H9 (cell line): ENCODE results near the gene RAB3C. TPM values are rescaled to one million over a fixed set of nuclear protein-coding genes. Genes with fewer than 3 reads are reported as not detected.

ENCODE experiments used
- DNase-seq: peaks from one replicate; pipeline ENCODE4 v3.0.0-alpha.2; 2017
- H2AFZ ChIP-seq: one replicate; pipeline ENCODE4 v1.6.1; 2013; ENCODE audit warnings: mild to moderate bottlenecking, low read length, control low read depth, moderate library complexity
- H2AK5ac ChIP-seq: 2 replicates; pipeline ENCODE4 v1.6.1; 2013; ENCODE audit warnings: low read length, control low read depth, mixed read lengths; ENCODE audit not compliant: insufficient read length
- H2BK120ac ChIP-seq: one replicate; pipeline ENCODE4 v1.6.1; 2013; ENCODE audit warnings: low read depth, mild to moderate bottlenecking, low read length, control low read depth, inconsistent platforms; ENCODE audit not compliant: poor library complexity, severe bottlenecking
- H2BK12ac ChIP-seq: 2 replicates; pipeline ENCODE4 v1.6.1; 2013; ENCODE audit warnings: low read length, control low read depth, mixed read lengths, low read depth; ENCODE audit not compliant: insufficient read length
- H2BK15ac ChIP-seq: 2 replicates; pipeline ENCODE4 v1.6.1; 2013; ENCODE audit warnings: low read depth, low read length, control low read depth
- H2BK20ac ChIP-seq: one replicate; pipeline ENCODE4 v1.6.1; 2013; ENCODE audit warnings: low read depth, mild to moderate bottlenecking, low read length, control low read depth, inconsistent platforms; ENCODE audit not compliant: poor library complexity, severe bottlenecking
- H2BK5ac ChIP-seq: 2 replicates; pipeline ENCODE4 v1.6.1; 2013; ENCODE audit warnings: low read length, control low read depth, mixed read lengths; ENCODE audit not compliant: insufficient read length
- H3K14ac ChIP-seq: 2 replicates; pipeline ENCODE4 v1.6.1; 2013; ENCODE audit warnings: low read length, control low read depth; ENCODE audit not compliant: insufficient read depth
- H3K18ac ChIP-seq: 2 replicates; pipeline ENCODE4 v1.6.1; 2013; ENCODE audit warnings: low read depth, mild to moderate bottlenecking, mixed read lengths, low read length, control low read depth; ENCODE audit not compliant: insufficient read length
- H3K23ac ChIP-seq: 2 replicates; pipeline ENCODE4 v1.6.1; 2013; ENCODE audit warnings: low read length, control low read depth, mixed read lengths, low read depth; ENCODE audit not compliant: insufficient read length
- H3K23me2 ChIP-seq: 2 replicates; pipeline ENCODE4 v1.6.1; 2013; ENCODE audit warnings: low read depth, mild to moderate bottlenecking, mixed read lengths, low read length, control low read depth; ENCODE audit not compliant: insufficient read length, poor library complexity, severe bottlenecking
- H3K27ac ChIP-seq: 2 replicates; pipeline ENCODE4 v1.5.1; 2013; ENCODE audit warnings: low read length, control low read depth, mixed read lengths, low read depth; ENCODE audit not compliant: insufficient read length
- H3K27me3 ChIP-seq: 2 replicates; pipeline ENCODE4 v1.6.1; 2013; ENCODE audit warnings: low read length, control low read depth, inconsistent platforms; ENCODE audit not compliant: insufficient read depth
- H3K4ac ChIP-seq: 2 replicates; pipeline ENCODE4 v1.6.1; 2013; ENCODE audit warnings: low read depth, mild to moderate bottlenecking, control low read depth, inconsistent platforms, low read length, moderate library complexity
- H3K4me1 ChIP-seq: 2 replicates; pipeline ENCODE4 v1.6.1; 2013; ENCODE audit warnings: low read length, control low read depth, inconsistent platforms; ENCODE audit not compliant: insufficient read depth
- H3K4me2 ChIP-seq: 2 replicates; pipeline ENCODE4 v1.6.1; 2013; ENCODE audit warnings: low read length, control low read depth, mixed read lengths; ENCODE audit not compliant: insufficient read length, insufficient read depth
- H3K56ac ChIP-seq: 2 replicates; pipeline ENCODE4 v1.6.1; 2013; ENCODE audit warnings: low read depth, mild to moderate bottlenecking, mixed read lengths, low read length, control low read depth; ENCODE audit not compliant: insufficient read length
- H3K79me1 ChIP-seq: 2 replicates; pipeline ENCODE4 v1.6.1; 2013; ENCODE audit warnings: low read depth, mild to moderate bottlenecking, moderate library complexity, low read length, control low read depth, inconsistent platforms; ENCODE audit not compliant: insufficient read depth, poor library complexity, severe bottlenecking
- H3K79me2 ChIP-seq: 2 replicates; pipeline ENCODE4 v1.6.1; 2013; ENCODE audit warnings: low read length, control low read depth, inconsistent platforms; ENCODE audit not compliant: insufficient read depth
- H3K9ac ChIP-seq: 2 replicates; pipeline ENCODE4 v1.6.1; 2013; ENCODE audit warnings: low read length, control low read depth, mixed read lengths; ENCODE audit not compliant: insufficient read length; ENCODE audit errors: extremely low read depth
- H3K9me3 ChIP-seq: one replicate; pipeline ENCODE4 v1.6.1; 2013; ENCODE audit warnings: low read depth, low read length, inconsistent platforms; ENCODE audit not compliant: control insufficient read depth
- H3T11ph ChIP-seq: one replicate; pipeline ENCODE4 v1.6.1; 2013; ENCODE audit warnings: mild to moderate bottlenecking, low read length, control low read depth, inconsistent platforms
- H4K20me1 ChIP-seq: one replicate; pipeline ENCODE4 v1.6.1; 2013; ENCODE audit not compliant: control insufficient read depth, insufficient read length, insufficient read depth
- H4K5ac ChIP-seq: 2 replicates; pipeline ENCODE4 v1.6.1; 2013; ENCODE audit warnings: low read depth, mild to moderate bottlenecking, mixed read lengths, low read length, control low read depth; ENCODE audit not compliant: insufficient read length
- H4K8ac ChIP-seq: replicated peaks from 2 replicates; pipeline ENCODE4 v1.6.1; 2013; ENCODE audit warnings: low read length, control low read depth, mixed read lengths, low read depth; ENCODE audit not compliant: insufficient read length
- H4K91ac ChIP-seq: 2 replicates; pipeline ENCODE4 v1.6.1; 2013; ENCODE audit warnings: low read depth, mild to moderate bottlenecking, moderate library complexity, mixed read lengths, low read length, control low read depth; ENCODE audit not compliant: insufficient read length
- H3K27ac Mint-ChIP-seq, 3 experiments: 2 replicates in 2 of 3; 3 replicates in 1 of 3; pipeline ENCODE4 v1.8.0; 2020 to 2021; ENCODE audit warnings: mixed read lengths in 3 of 3, mild to moderate bottlenecking in 1 of 3, moderate library complexity in 1 of 3
- H3K27me3 Mint-ChIP-seq: 2 replicates; pipeline ENCODE4 v1.8.0; 2021; ENCODE audit warnings: low read depth, mild to moderate bottlenecking, moderate library complexity, mixed read lengths
- H3K36me3 Mint-ChIP-seq, 3 experiments: 2 replicates in 2 of 3; 3 replicates in 1 of 3; pipeline ENCODE4 v1.8.0; 2020 to 2021; ENCODE audit warnings: low read depth in 3 of 3, mixed read lengths in 3 of 3; ENCODE audit not compliant: insufficient read depth in 1 of 3
- H3K4me1 Mint-ChIP-seq, 2 experiments: 2 replicates each; pipeline ENCODE4 v1.8.0; 2020; ENCODE audit warnings: mixed read lengths in 2 of 2
- H3K4me3 Mint-ChIP-seq, 2 experiments: 2 replicates in 1 of 2; 3 replicates in 1 of 2; pipeline ENCODE4 v1.8.0; 2020 to 2021; ENCODE audit warnings: mild to moderate bottlenecking in 2 of 2, mixed read lengths in 2 of 2, moderate library complexity in 1 of 2
- H3K9me3 Mint-ChIP-seq, 2 experiments: 2 replicates in 1 of 2; 3 replicates in 1 of 2; pipeline ENCODE4 v1.8.0; 2020; ENCODE audit warnings: mild to moderate bottlenecking in 2 of 2, mixed read lengths in 2 of 2, moderate library complexity in 1 of 2
- WGBS: extraction: QIAGEN DNeasy Blood & Tissue Kit; methylation state at CpG from one replicate; pipeline ENCODE4 v1.1.7; 2013; ENCODE audit warnings: missing lambda C conversion rate, low lambda C conversion rate, mixed read lengths; ENCODE audit not compliant: insufficient read length; ENCODE audit errors: extremely low coverage; 5-methylcytosine and 5-hydroxymethylcytosine counted together
- total RNA-seq: library from RNA; stranded (reverse); gene quantifications from 2 replicates; pipeline ENCODE4 v1.2.1, GENCODE V29; 2021
- TF ChIP-seq, protein P1 (sequence below): fragments of 200-600 bp; sonication (generic); conservative IDR thresholded peaks from 3 replicates; pipeline ENCODE4 v1.8.0; 2021; ENCODE audit warnings: antibody characterized with exemption, mild to moderate bottlenecking

RAB3C gene
- total RNA-seq, 1 experiment from 2014 or later = 16.3 TPM

DNA sequence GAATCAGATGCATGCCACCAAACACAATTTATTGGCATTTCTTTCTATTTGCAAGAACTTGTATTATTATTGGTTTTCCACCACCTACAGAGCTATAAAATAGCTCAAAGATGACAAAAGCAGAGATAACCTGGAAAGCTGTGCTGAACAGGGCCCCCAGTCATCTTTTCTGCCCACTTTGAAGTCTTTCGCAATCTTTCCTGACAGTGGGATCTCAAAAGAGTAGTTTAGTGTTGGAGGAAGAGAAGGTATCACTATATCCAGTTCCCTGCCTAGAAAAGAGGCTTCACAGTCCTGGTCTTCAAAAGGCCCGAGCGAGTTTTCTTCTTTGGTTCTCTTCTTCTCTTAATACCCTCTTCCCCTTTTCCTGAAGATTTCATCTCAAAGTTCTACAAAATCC lies 231.0 kb downstream of the RAB3C start:
- no peak overlapping the region for H4K5ac ChIP-seq
- WGBS = no CpG with 5 or more reads among the region's 3 CpGs
- no peak overlapping the region for H4K8ac ChIP-seq

More for the DNA sequence above, 231.0 kb downstream of the RAB3C start:
- no peaks in the 10 kb centered on the region for H3K27me3 Mint-ChIP-seq
- no peak overlapping the region for H3K4me2 ChIP-seq
- no peaks in the 10 kb centered on the region for H3K79me1 ChIP-seq
- no peak overlapping the region for H3K27ac Mint-ChIP-seq
- H3K4me3 Mint-ChIP-seq = no peak overlapping the region
- H3K79me2 ChIP-seq = no peaks in the 10 kb centered on the region
- H3K4me1 Mint-ChIP-seq = peaks cover 0 to 7% of the 10 kb centered on the region in 2 experiments; a peak in 1 of 4 replicates
- no peak for DNase-seq
- no peak overlapping the region for H3T11ph ChIP-seq
- no peaks in the 10 kb centered on the region for H3K4me1 ChIP-seq
- H3K27me3 ChIP-seq = no peaks in the 10 kb centered on the region
- H2AK5ac ChIP-seq = no peak overlapping the region
- H3K4ac ChIP-seq = no peak overlapping the region
- H2BK120ac ChIP-seq = no peak overlapping the region
- no peak overlapping the region for H3K27ac ChIP-seq
- H3K18ac ChIP-seq = no peak overlapping the region
- H3K9me3 ChIP-seq = no peaks in the 10 kb centered on the region
- H3K23me2 ChIP-seq = no peaks in the 10 kb centered on the region
- H4K91ac ChIP-seq = no peak overlapping the region
- no peak overlapping the region for H3K9ac ChIP-seq
- H2BK5ac ChIP-seq = no peak overlapping the region
- H4K20me1 ChIP-seq = no peaks in the 10 kb centered on the region
- H2BK20ac ChIP-seq = no peak overlapping the region
- H3K56ac ChIP-seq = no peak overlapping the region
- H2BK12ac ChIP-seq = no peak overlapping the region
- H3K36me3 Mint-ChIP-seq = no peaks in the 10 kb centered on the region
- no peak overlapping the region for H3K14ac ChIP-seq
- H3K23ac ChIP-seq = no peak overlapping the region
- TF ChIP-seq, protein P1, sequence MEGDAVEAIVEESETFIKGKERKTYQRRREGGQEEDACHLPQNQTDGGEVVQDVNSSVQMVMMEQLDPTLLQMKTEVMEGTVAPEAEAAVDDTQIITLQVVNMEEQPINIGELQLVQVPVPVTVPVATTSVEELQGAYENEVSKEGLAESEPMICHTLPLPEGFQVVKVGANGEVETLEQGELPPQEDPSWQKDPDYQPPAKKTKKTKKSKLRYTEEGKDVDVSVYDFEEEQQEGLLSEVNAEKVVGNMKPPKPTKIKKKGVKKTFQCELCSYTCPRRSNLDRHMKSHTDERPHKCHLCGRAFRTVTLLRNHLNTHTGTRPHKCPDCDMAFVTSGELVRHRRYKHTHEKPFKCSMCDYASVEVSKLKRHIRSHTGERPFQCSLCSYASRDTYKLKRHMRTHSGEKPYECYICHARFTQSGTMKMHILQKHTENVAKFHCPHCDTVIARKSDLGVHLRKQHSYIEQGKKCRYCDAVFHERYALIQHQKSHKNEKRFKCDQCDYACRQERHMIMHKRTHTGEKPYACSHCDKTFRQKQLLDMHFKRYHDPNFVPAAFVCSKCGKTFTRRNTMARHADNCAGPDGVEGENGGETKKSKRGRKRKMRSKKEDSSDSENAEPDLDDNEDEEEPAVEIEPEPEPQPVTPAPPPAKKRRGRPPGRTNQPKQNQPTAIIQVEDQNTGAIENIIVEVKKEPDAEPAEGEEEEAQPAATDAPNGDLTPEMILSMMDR = no peak
- H3K9me3 Mint-ChIP-seq = no peaks in the 10 kb centered on the region
- no peak overlapping the region for H2BK15ac ChIP-seq
- no peak overlapping the region for H2AFZ ChIP-seq
